Measurements from ENCODE around the gene BMERB1.
"Not testable (repeated sequence)": the region's sequence is repeated elsewhere in the genome, so short reads cannot be mapped to it uniquely, and the experiment has no call there.

Gene BMERB1

GRCh38 chr16:15434425-15435215 is at the start of gene BMERB1:
Gene BMERB1 (plus strand): TSS chr16:15434588. CDS start chr16:15434654, 66 bp downstream.
- DNase-seq (ENCODE audit: low read depth in 2 of 2), result peak; percentile 28 to 61

GRCh38 chr16:15388060-15388459 is 46.3 kb upstream of the BMERB1 start:
- not testable (repeated sequence) for DNase-seq (ENCODE audit: low read depth in 2 of 2)

- not testable (repeated sequence) for DNase-seq (ENCODE audit: low read depth in 2 of 2)
Measured at GRCh38 chr16:15389916-15390315, 44.5 kb upstream of the BMERB1 start.

GRCh38 chr16:15393025-15393424 is 41.4 kb upstream of the BMERB1 start:
- DNase-seq (ENCODE audit: low read depth in 2 of 2), result not testable (repeated sequence)

GRCh38 chr16:15395631-15396508 is 38.5 kb upstream of the BMERB1 start, which contains the start of gene MPV17L:
Gene MPV17L (plus strand): TSS chr16:15395754. CDS start chr16:15395898, 144 bp downstream.
- DNase-seq (ENCODE audit: low read depth in 2 of 2), result not testable (repeated sequence)

GRCh38 chr16:15396509-15396829 is 37.9 kb upstream of the BMERB1 start:
- DNase-seq (ENCODE audit: low read depth in 2 of 2), result not testable (repeated sequence)

- no peak for DNase-seq (ENCODE audit: low read depth in 2 of 2)
Measured at GRCh38 chr16:15396948-15397594, 37.3 kb upstream of the BMERB1 start.

- no peak for DNase-seq (ENCODE audit: low read depth in 2 of 2)
Measured at GRCh38 chr16:15398618-15399316, 35.6 kb upstream of the BMERB1 start.

- DNase-seq (ENCODE audit: low read depth in 2 of 2), result no peak
Measured at GRCh38 chr16:15399317-15399716, 35.1 kb upstream of the BMERB1 start.

- not testable (repeated sequence) for DNase-seq (ENCODE audit: low read depth in 2 of 2)
Measured at GRCh38 chr16:15400314-15400713, 34.1 kb upstream of the BMERB1 start.

- DNase-seq (ENCODE audit: low read depth in 2 of 2), result no peak
Measured at GRCh38 chr16:15401972-15402371, 32.4 kb upstream of the BMERB1 start.

GRCh38 chr16:15403392-15403995 is 30.9 kb upstream of the BMERB1 start:
- no peak for DNase-seq (ENCODE audit: low read depth in 2 of 2)

GRCh38 chr16:15404091-15404490 is 30.3 kb upstream of the BMERB1 start:
- DNase-seq (ENCODE audit: low read depth in 2 of 2), result not testable (repeated sequence)

GRCh38 chr16:15404792-15405191 is 29.6 kb upstream of the BMERB1 start:
- no peak for DNase-seq (ENCODE audit: low read depth in 2 of 2)

GRCh38 chr16:15407756-15408155 is 26.6 kb upstream of the BMERB1 start:
- not testable (repeated sequence) for DNase-seq (ENCODE audit: low read depth in 2 of 2)

- DNase-seq (ENCODE audit: low read depth in 2 of 2), result not testable (repeated sequence)
Measured at GRCh38 chr16:15409476-15409875, 24.9 kb upstream of the BMERB1 start.

GRCh38 chr16:15415511-15415985 is 18.8 kb upstream of the BMERB1 start:
- no peak for DNase-seq (ENCODE audit: low read depth in 2 of 2)

GRCh38 chr16:15417197-15417596 is 17.2 kb upstream of the BMERB1 start:
- DNase-seq (ENCODE audit: low read depth in 2 of 2), result no peak

- no peak for DNase-seq (ENCODE audit: low read depth in 2 of 2)
Measured at GRCh38 chr16:15418206-15418605, 16.2 kb upstream of the BMERB1 start.

GRCh38 chr16:15421696-15422095 is 12.7 kb upstream of the BMERB1 start:
- DNase-seq (ENCODE audit: low read depth in 2 of 2), result not testable (repeated sequence)

- DNase-seq (ENCODE audit: low read depth in 2 of 2), result no peak
Measured at GRCh38 chr16:15422222-15422621, 12.2 kb upstream of the BMERB1 start.
